H9 (cell line): ENCODE results near the gene C1QTNF3. TPM values are rescaled to one million over a fixed set of nuclear protein-coding genes. Genes with fewer than 3 reads are reported as not detected.

Experiments used
- DNase-seq: peaks from one replicate; pipeline ENCODE4 v3.0.0-alpha.2; 2017
- H2AFZ ChIP-seq: one replicate; pipeline ENCODE4 v1.6.1; 2013; ENCODE audit warnings: mild to moderate bottlenecking, low read length, control low read depth, moderate library complexity
- H2AK5ac ChIP-seq: 2 replicates; pipeline ENCODE4 v1.6.1; 2013; ENCODE audit warnings: low read length, control low read depth, mixed read lengths; ENCODE audit not compliant: insufficient read length
- H2BK120ac ChIP-seq: one replicate; pipeline ENCODE4 v1.6.1; 2013; ENCODE audit warnings: low read depth, mild to moderate bottlenecking, low read length, control low read depth, inconsistent platforms; ENCODE audit not compliant: poor library complexity, severe bottlenecking
- H2BK12ac ChIP-seq: 2 replicates; pipeline ENCODE4 v1.6.1; 2013; ENCODE audit warnings: low read length, control low read depth, mixed read lengths, low read depth; ENCODE audit not compliant: insufficient read length
- H2BK15ac ChIP-seq: 2 replicates; pipeline ENCODE4 v1.6.1; 2013; ENCODE audit warnings: low read depth, low read length, control low read depth
- H2BK20ac ChIP-seq: one replicate; pipeline ENCODE4 v1.6.1; 2013; ENCODE audit warnings: low read depth, mild to moderate bottlenecking, low read length, control low read depth, inconsistent platforms; ENCODE audit not compliant: poor library complexity, severe bottlenecking
- H2BK5ac ChIP-seq: 2 replicates; pipeline ENCODE4 v1.6.1; 2013; ENCODE audit warnings: low read length, control low read depth, mixed read lengths; ENCODE audit not compliant: insufficient read length
- H3K14ac ChIP-seq: 2 replicates; pipeline ENCODE4 v1.6.1; 2013; ENCODE audit warnings: low read length, control low read depth; ENCODE audit not compliant: insufficient read depth
- H3K18ac ChIP-seq: 2 replicates; pipeline ENCODE4 v1.6.1; 2013; ENCODE audit warnings: low read depth, mild to moderate bottlenecking, mixed read lengths, low read length, control low read depth; ENCODE audit not compliant: insufficient read length
- H3K23ac ChIP-seq: 2 replicates; pipeline ENCODE4 v1.6.1; 2013; ENCODE audit warnings: low read length, control low read depth, mixed read lengths, low read depth; ENCODE audit not compliant: insufficient read length
- H3K23me2 ChIP-seq: 2 replicates; pipeline ENCODE4 v1.6.1; 2013; ENCODE audit warnings: low read depth, mild to moderate bottlenecking, mixed read lengths, low read length, control low read depth; ENCODE audit not compliant: insufficient read length, poor library complexity, severe bottlenecking
- H3K27ac ChIP-seq: 2 replicates; pipeline ENCODE4 v1.5.1; 2013; ENCODE audit warnings: low read length, control low read depth, mixed read lengths, low read depth; ENCODE audit not compliant: insufficient read length
- H3K27me3 ChIP-seq: 2 replicates; pipeline ENCODE4 v1.6.1; 2013; ENCODE audit warnings: low read length, control low read depth, inconsistent platforms; ENCODE audit not compliant: insufficient read depth
- H3K4ac ChIP-seq: 2 replicates; pipeline ENCODE4 v1.6.1; 2013; ENCODE audit warnings: low read depth, mild to moderate bottlenecking, control low read depth, inconsistent platforms, low read length, moderate library complexity
- H3K4me1 ChIP-seq: 2 replicates; pipeline ENCODE4 v1.6.1; 2013; ENCODE audit warnings: low read length, control low read depth, inconsistent platforms; ENCODE audit not compliant: insufficient read depth
- H3K4me2 ChIP-seq: 2 replicates; pipeline ENCODE4 v1.6.1; 2013; ENCODE audit warnings: low read length, control low read depth, mixed read lengths; ENCODE audit not compliant: insufficient read length, insufficient read depth
- H3K56ac ChIP-seq: 2 replicates; pipeline ENCODE4 v1.6.1; 2013; ENCODE audit warnings: low read depth, mild to moderate bottlenecking, mixed read lengths, low read length, control low read depth; ENCODE audit not compliant: insufficient read length
- H3K79me1 ChIP-seq: 2 replicates; pipeline ENCODE4 v1.6.1; 2013; ENCODE audit warnings: low read depth, mild to moderate bottlenecking, moderate library complexity, low read length, control low read depth, inconsistent platforms; ENCODE audit not compliant: insufficient read depth, poor library complexity, severe bottlenecking
- H3K79me2 ChIP-seq: 2 replicates; pipeline ENCODE4 v1.6.1; 2013; ENCODE audit warnings: low read length, control low read depth, inconsistent platforms; ENCODE audit not compliant: insufficient read depth
- H3K9ac ChIP-seq: 2 replicates; pipeline ENCODE4 v1.6.1; 2013; ENCODE audit warnings: low read length, control low read depth, mixed read lengths; ENCODE audit not compliant: insufficient read length; ENCODE audit errors: extremely low read depth
- H3K9me3 ChIP-seq: one replicate; pipeline ENCODE4 v1.6.1; 2013; ENCODE audit warnings: low read depth, low read length, inconsistent platforms; ENCODE audit not compliant: control insufficient read depth
- H3T11ph ChIP-seq: one replicate; pipeline ENCODE4 v1.6.1; 2013; ENCODE audit warnings: mild to moderate bottlenecking, low read length, control low read depth, inconsistent platforms
- H4K20me1 ChIP-seq: one replicate; pipeline ENCODE4 v1.6.1; 2013; ENCODE audit not compliant: control insufficient read depth, insufficient read length, insufficient read depth
- H4K5ac ChIP-seq: 2 replicates; pipeline ENCODE4 v1.6.1; 2013; ENCODE audit warnings: low read depth, mild to moderate bottlenecking, mixed read lengths, low read length, control low read depth; ENCODE audit not compliant: insufficient read length
- H4K8ac ChIP-seq: replicated peaks from 2 replicates; pipeline ENCODE4 v1.6.1; 2013; ENCODE audit warnings: low read length, control low read depth, mixed read lengths, low read depth; ENCODE audit not compliant: insufficient read length
- H4K91ac ChIP-seq: 2 replicates; pipeline ENCODE4 v1.6.1; 2013; ENCODE audit warnings: low read depth, mild to moderate bottlenecking, moderate library complexity, mixed read lengths, low read length, control low read depth; ENCODE audit not compliant: insufficient read length
- H3K27ac Mint-ChIP-seq, 3 experiments: 2 replicates in 2 of 3; 3 replicates in 1 of 3; pipeline ENCODE4 v1.8.0; 2020 to 2021; ENCODE audit warnings: mixed read lengths in 3 of 3, mild to moderate bottlenecking in 1 of 3, moderate library complexity in 1 of 3
- H3K27me3 Mint-ChIP-seq: 2 replicates; pipeline ENCODE4 v1.8.0; 2021; ENCODE audit warnings: low read depth, mild to moderate bottlenecking, moderate library complexity, mixed read lengths
- H3K36me3 Mint-ChIP-seq, 3 experiments: 2 replicates in 2 of 3; 3 replicates in 1 of 3; pipeline ENCODE4 v1.8.0; 2020 to 2021; ENCODE audit warnings: low read depth in 3 of 3, mixed read lengths in 3 of 3; ENCODE audit not compliant: insufficient read depth in 1 of 3
- H3K4me1 Mint-ChIP-seq, 2 experiments: 2 replicates each; pipeline ENCODE4 v1.8.0; 2020; ENCODE audit warnings: mixed read lengths in 2 of 2
- H3K4me3 Mint-ChIP-seq, 2 experiments: 2 replicates in 1 of 2; 3 replicates in 1 of 2; pipeline ENCODE4 v1.8.0; 2020 to 2021; ENCODE audit warnings: mild to moderate bottlenecking in 2 of 2, mixed read lengths in 2 of 2, moderate library complexity in 1 of 2
- H3K9me3 Mint-ChIP-seq, 2 experiments: 2 replicates in 1 of 2; 3 replicates in 1 of 2; pipeline ENCODE4 v1.8.0; 2020; ENCODE audit warnings: mild to moderate bottlenecking in 2 of 2, mixed read lengths in 2 of 2, moderate library complexity in 1 of 2
- CTCF ChIP-seq: fragments of 200-600 bp; sonication (generic); conservative IDR thresholded peaks from 3 replicates; pipeline ENCODE4 v1.8.0; 2021; ENCODE audit warnings: antibody characterized with exemption, mild to moderate bottlenecking
- WGBS: extraction: QIAGEN DNeasy Blood & Tissue Kit; methylation state at CpG from one replicate; pipeline ENCODE4 v1.1.7; 2013; ENCODE audit warnings: missing lambda C conversion rate, low lambda C conversion rate, mixed read lengths; ENCODE audit not compliant: insufficient read length; ENCODE audit errors: extremely low coverage; 5-methylcytosine and 5-hydroxymethylcytosine counted together
- total RNA-seq: library from RNA; stranded (reverse); gene quantifications from 2 replicates; pipeline ENCODE4 v1.2.1, GENCODE V29; 2021

The C1QTNF3 gene
- total RNA-seq, 1 experiment from 2014 or later, result 1.1 TPM

- peak within 1 kb of the TSS; percentile 82 for H3K9ac ChIP-seq
- H3K79me2 ChIP-seq, result no peaks in the 10 kb centered on the region
- H4K5ac ChIP-seq, result peak within 1 kb of the TSS; percentile 19
- H2BK12ac ChIP-seq, result no peak within 1 kb of the TSS
- no peaks in the 10 kb centered on the region for H3K9me3 ChIP-seq
- peaks cover 25 to 29% of the 10 kb centered on the region in 2 experiments for H3K4me1 Mint-ChIP-seq
- H3K56ac ChIP-seq, result peak within 1 kb of the TSS; percentile 69
- no peak within 1 kb of the TSS for H2BK20ac ChIP-seq
- H3K23ac ChIP-seq, result no peak within 1 kb of the TSS
- H3K36me3 Mint-ChIP-seq, result peaks cover 0 to 20% (median 9%) of the 10 kb centered on the region in 3 experiments; a peak in 6 of 7 replicates
- no peaks in the 10 kb centered on the region for H4K20me1 ChIP-seq
- no peak within 1 kb of the TSS for H2BK15ac ChIP-seq
- H3K27ac Mint-ChIP-seq, result peak within 1 kb of the TSS; percentile 95 to 98 (median 96); a peak in 6 of 7 replicates
- no peak within 1 kb of the TSS for H2AK5ac ChIP-seq
- H3K4ac ChIP-seq, result no peak within 1 kb of the TSS
- no peaks in the 10 kb centered on the region; a peak in 1 of 5 replicates for H3K9me3 Mint-ChIP-seq
- peak within 1 kb of the TSS; percentile 80 for H3K18ac ChIP-seq
- no peak within 1 kb of the TSS for H4K91ac ChIP-seq
- no peak within 1 kb of the TSS for H2BK120ac ChIP-seq
- no CpG with 5 or more reads among the region's 76 CpGs for WGBS
- H3K4me2 ChIP-seq, result peak within 1 kb of the TSS; percentile 94
- peak within 1 kb of the TSS; percentile 67 for H4K8ac ChIP-seq
- H3K27ac ChIP-seq, result peak within 1 kb of the TSS; percentile 95
- peak within 1 kb of the TSS; percentile 54 for H2BK5ac ChIP-seq
- TF ChIP-seq CTCF, result no peak
- H3K14ac ChIP-seq, result peak within 1 kb of the TSS; percentile 87
- H3K4me3 Mint-ChIP-seq, result peak within 1 kb of the TSS; percentile 86 to 90
- peaks cover 3% of the 10 kb centered on the region for H3K23me2 ChIP-seq
- no peaks in the 10 kb centered on the region for H3K4me1 ChIP-seq
- H2AFZ ChIP-seq, result peak within 1 kb of the TSS; percentile 7
- H3K27me3 ChIP-seq, result no peaks in the 10 kb centered on the region
- no peak within 1 kb of the TSS for H3T11ph ChIP-seq
- no peaks in the 10 kb centered on the region for H3K79me1 ChIP-seq
- peak; percentile 96 for DNase-seq
- H3K27me3 Mint-ChIP-seq, result no peaks in the 10 kb centered on the region
Observed at GRCh38 chr5:34007621-34008600, 35.1 kb downstream of the C1QTNF3 start, which contains the start of gene AMACR. TSS of gene AMACR (minus strand) at chr5:34008050. CDS start at chr5:34008019, 31 bp downstream.
